Fibroblast of lung (primary cell): Measurements from ENCODE around the gene VIPR2. TPM values are rescaled to one million over a fixed set of nuclear protein-coding genes. Genes with fewer than 3 reads are reported as not detected.

Experiments
- DNase-seq, 2 donors: peaks; one replicate each; pipeline versions ENCODE4 v3.0.0 to v3.0.0-alpha.2; 2010; ENCODE audit warnings: low read depth in 2 of 2
- H2AFZ ChIP-seq: 2 replicates; pipeline ENCODE4 v1.5.1; 2012; ENCODE audit warnings: low read length, control low read depth, inconsistent platforms
- H3K27ac ChIP-seq: 2 replicates; pipeline ENCODE4 v1.5.1; 2011; ENCODE audit warnings: low read length, control low read depth; ENCODE audit not compliant: insufficient read depth
- H3K27me3 ChIP-seq: 2 replicates; pipeline ENCODE4 v1.5.1; 2011; ENCODE audit warnings: mild to moderate bottlenecking, low read length; ENCODE audit not compliant: control insufficient read depth, insufficient read depth
- H3K36me3 ChIP-seq: 2 replicates; pipeline ENCODE4 v1.5.1; 2011; ENCODE audit warnings: low read length; ENCODE audit not compliant: control insufficient read depth, insufficient read depth
- H3K4me1 ChIP-seq: 2 replicates; pipeline ENCODE4 v1.5.1; 2011; ENCODE audit warnings: low read length; ENCODE audit not compliant: control insufficient read depth, insufficient read depth; ENCODE audit errors: extremely low read depth
- H3K4me2 ChIP-seq: 2 replicates; pipeline ENCODE4 v1.5.1; 2011; ENCODE audit warnings: low read length, control low read depth; ENCODE audit not compliant: insufficient read depth; ENCODE audit errors: extremely low read depth
- H3K4me3 ChIP-seq, 4 experiments: fragments of 200-600 bp in 1 of 4; sonication (generic) in 1 of 4; replicated peaks in 1 of 4; 2 replicates each; pipeline ENCODE4 v1.5.1; 2011 to 2016; ENCODE audit warnings: low read length in 4 of 4, low read depth in 3 of 4, mild to moderate bottlenecking in 3 of 4, control low read depth in 2 of 4, inconsistent platforms in 1 of 4, mixed read lengths in 1 of 4; ENCODE audit not compliant: insufficient read depth in 1 of 4; ENCODE audit errors: control extremely low read depth in 1 of 4
- H3K79me2 ChIP-seq: 2 replicates; pipeline ENCODE4 v1.5.1; 2012; ENCODE audit warnings: mild to moderate bottlenecking, low read length, inconsistent platforms; ENCODE audit not compliant: control insufficient read depth, insufficient read depth
- H3K9ac ChIP-seq: 2 replicates; pipeline ENCODE4 v1.5.1; 2011; ENCODE audit warnings: mild to moderate bottlenecking, low read length, control low read depth; ENCODE audit not compliant: insufficient read depth
- H3K9me3 ChIP-seq: 2 replicates; pipeline ENCODE4 v1.5.1; 2012; ENCODE audit warnings: low read depth, low read length; ENCODE audit not compliant: control insufficient read depth, insufficient read depth
- H4K20me1 ChIP-seq: 2 replicates; pipeline ENCODE4 v1.5.1; 2011; ENCODE audit warnings: low read length; ENCODE audit not compliant: control insufficient read depth, insufficient read depth; ENCODE audit errors: extremely low read depth
- CTCF ChIP-seq, 2 donors: IDR thresholded peaks in 1 of 2; conservative IDR thresholded peaks in 1 of 2; 1 replicate in 1 of 2; 2 replicates in 1 of 2; pipeline ENCODE4 v1.5.1; 2011 to 2012; ENCODE audit warnings: low read length in 2 of 2, control low read depth in 1 of 2, inconsistent platforms in 1 of 2, low read depth in 1 of 2, mild to moderate bottlenecking in 1 of 2
- EZH2 ChIP-seq: IDR thresholded peaks from 2 replicates; pipeline ENCODE4 v1.5.1; 2012; ENCODE audit warnings: low read length, control low read depth, mild to moderate bottlenecking; ENCODE audit errors: missing control alignments
- polyA plus RNA-seq, 2 donors: library from polyadenylated mRNA; depleted of rRNA in 1 of 2; stranded (reverse) in 1 of 2; unstranded in 1 of 2; fragments of >200 nt; gene quantifications; 2 replicates each; pipeline ENCODE4 v1.2.1, GENCODE V29; 2011 to 2012; ENCODE audit warnings: missing spikeins in 1 of 2
- total RNA-seq: library from RNA; depleted of rRNA; stranded (reverse); fragments of >200 nt; gene quantifications from 2 replicates; pipeline ENCODE4 v1.2.1, GENCODE V29; 2014

VIPR2 gene
- total and polyA plus RNA-seq, 2 donors (not counting 1 experiment from before 2014, with no cell fraction given) = not detected

GRCh38 chr7:159192013-159192412, 47.3 kb upstream of the VIPR2 start:
- H3K27ac ChIP-seq = no peak overlapping the region
- TF ChIP-seq EZH2 (no peak), CTCF (conservative IDR thresholded peaks at IDR 0.05 in 1 of 2, IDR thresholded peaks at IDR 0.05 in 1 of 2; ENCODE audit: low read depth in 1 of 2, low read length in 2 of 2) (no peak)
- H3K4me3 ChIP-seq = no peak overlapping the region

GRCh38 chr7:159191236-159191635, 46.6 kb upstream of the VIPR2 start:
- H3K9me3 ChIP-seq = no peaks in the 10 kb centered on the region
- no peak overlapping the region for H2AFZ ChIP-seq
- TF ChIP-seq EZH2 (no peak), CTCF (conservative IDR thresholded peaks at IDR 0.05 in 1 of 2, IDR thresholded peaks at IDR 0.05 in 1 of 2; ENCODE audit: low read depth in 1 of 2, low read length in 2 of 2) (no peak)
- no peaks in the 10 kb centered on the region for H3K4me1 ChIP-seq
- H3K27me3 ChIP-seq = no peaks in the 10 kb centered on the region
- no peaks in the 10 kb centered on the region for H3K79me2 ChIP-seq
- H3K4me3 ChIP-seq = no peak overlapping the region
- no peak overlapping the region for H3K27ac ChIP-seq
- H3K36me3 ChIP-seq = no peaks in the 10 kb centered on the region
- no peak overlapping the region for H3K4me2 ChIP-seq
- no peak for DNase-seq
- H4K20me1 ChIP-seq = no peaks in the 10 kb centered on the region
- no peak overlapping the region for H3K9ac ChIP-seq

More at GRCh38 chr7:159192013-159192412, 47.3 kb upstream of the VIPR2 start:
- H4K20me1 ChIP-seq = no peaks in the 10 kb centered on the region
- no peaks in the 10 kb centered on the region for H3K79me2 ChIP-seq
- H3K36me3 ChIP-seq = no peaks in the 10 kb centered on the region
- H3K4me2 ChIP-seq = no peak overlapping the region
- no peak overlapping the region for H3K9ac ChIP-seq
- DNase-seq = no peak
- H3K4me1 ChIP-seq = no peaks in the 10 kb centered on the region
- H3K27me3 ChIP-seq = no peaks in the 10 kb centered on the region
- no peak overlapping the region for H2AFZ ChIP-seq
- no peaks in the 10 kb centered on the region for H3K9me3 ChIP-seq

GRCh38 chr7:159188011-159188410, 43.3 kb upstream of the VIPR2 start:
- no peak for TF ChIP-seq CTCF (conservative IDR thresholded peaks at IDR 0.05 in 1 of 2, IDR thresholded peaks at IDR 0.05 in 1 of 2; ENCODE audit: low read depth in 1 of 2, low read length in 2 of 2)
- TF ChIP-seq EZH2 = no peak
- Histone ChIP-seq H3K4me3 (no peak overlapping the region), H2AFZ (no peak overlapping the region)

More at GRCh38 chr7:159188011-159188410, 43.3 kb upstream of the VIPR2 start:
- Histone ChIP-seq H3K4me1 (no peaks in the 10 kb centered on the region), H3K9ac (no peak overlapping the region), H3K79me2 (no peaks in the 10 kb centered on the region), H3K36me3 (no peaks in the 10 kb centered on the region), H3K27ac (no peak overlapping the region), H4K20me1 (no peaks in the 10 kb centered on the region), H3K9me3 (no peaks in the 10 kb centered on the region), H3K27me3 (no peaks in the 10 kb centered on the region), H3K4me2 (no peak overlapping the region)
- DNase-seq = no peak
